Endothelial cell of umbilical vein (primary cell): ENCODE results near the gene SLC12A1. TPM values are rescaled to one million over a fixed set of nuclear protein-coding genes. Genes with fewer than 3 reads are reported as not detected.

Source experiments
- BruUV-seq: library from RNA; stranded (reverse); fragments of 400-500 nt; replicated peaks from 2 replicates; lab custom pipeline; 2021; lab: Mats Ljungman, UMichigan
- CTCF ChIA-PET: fragments of 300-600, 350-600 bp; sonication (Branson Sonifier 250); formaldehyde crosslinking; loops from one replicate; lab custom pipeline; 2021; ENCODE audit warnings: antibody characterized with exemption, inconsistent platforms; lab: Charles Lee
- POLR2A ChIA-PET: fragments of 300-600, 350-600 bp; sonication (Branson Sonifier 250); formaldehyde crosslinking; loops from one replicate; lab custom pipeline; 2021; ENCODE audit warnings: antibody characterized with exemption, inconsistent platforms; lab: Charles Lee
- DNase-seq: peaks from one replicate; pipeline ENCODE4 v3.0.0-alpha.2; 2011; ENCODE audit warnings: low read depth, low spot score
- FAIRE-seq: peaks from 2 replicates; lab custom pipeline; 2011; peaks lifted over from hg19 to GRCh38; lab: Jason Lieb, UNC
- H2AFZ ChIP-seq: 2 replicates; pipeline ENCODE4 v1.6.0; 2012; ENCODE audit warnings: low read depth, low read length, control low read depth, inconsistent platforms
- H3K27ac ChIP-seq: 2 replicates; pipeline ENCODE4 v1.5.1; 2011; ENCODE audit warnings: low read depth, mild to moderate bottlenecking, control low read depth, low read length, moderate library complexity; ENCODE audit not compliant: insufficient read depth
- H3K27me3 ChIP-seq, 2 experiments: 2 replicates each; pipeline versions ENCODE4 v1.6.0 to v1.6.1; 2011; ENCODE audit warnings: low read length in 2 of 2, mixed read lengths in 1 of 2; ENCODE audit not compliant: control insufficient read depth in 2 of 2, insufficient read depth in 2 of 2
- H3K36me3 ChIP-seq, 2 experiments: 2 replicates in 1 of 2; 3 replicates in 1 of 2; pipeline ENCODE4 v1.5.1; 2011; ENCODE audit warnings: low read length in 2 of 2, mild to moderate bottlenecking in 1 of 2, moderate library complexity in 1 of 2; ENCODE audit not compliant: control insufficient read depth in 2 of 2, insufficient read depth in 2 of 2; ENCODE audit errors: extremely low read depth in 1 of 2
- H3K4me1 ChIP-seq: 3 replicates; pipeline ENCODE4 v1.5.1; 2011; ENCODE audit warnings: mild to moderate bottlenecking, low read length; ENCODE audit not compliant: control insufficient read depth, insufficient read depth; ENCODE audit errors: extremely low read depth
- H3K4me2 ChIP-seq: 2 replicates; pipeline ENCODE4 v1.6.1; 2011; ENCODE audit warnings: low read length, control low read depth, mixed read lengths; ENCODE audit not compliant: insufficient read depth
- H3K4me3 ChIP-seq, 3 experiments: fragments of 200-600 bp in 1 of 3; sonication (generic), shearing (Covaris generic) in 1 of 3; replicated peaks in 1 of 3; 2 replicates each; pipeline ENCODE4 v1.5.1; 2011 to 2016; ENCODE audit warnings: control low read depth in 3 of 3, low read length in 3 of 3, mild to moderate bottlenecking in 2 of 3, inconsistent platforms in 1 of 3, low read depth in 1 of 3, moderate library complexity in 1 of 3; ENCODE audit not compliant: insufficient read depth in 1 of 3
- H3K79me2 ChIP-seq: 2 replicates; pipeline ENCODE4 v1.6.0; 2012; ENCODE audit warnings: low read length, inconsistent platforms; ENCODE audit not compliant: control insufficient read depth, insufficient read depth
- H3K9ac ChIP-seq: replicated peaks from 2 replicates; pipeline ENCODE3; 2011; ENCODE audit warnings: low read length, control low read depth; ENCODE audit not compliant: insufficient read depth; ENCODE audit errors: extremely low read depth
- H3K9me1 ChIP-seq: replicated peaks from 3 replicates; pipeline ENCODE4 v1.6.0; 2011; ENCODE audit warnings: mild to moderate bottlenecking, low read length; ENCODE audit not compliant: control insufficient read depth, insufficient read depth; ENCODE audit errors: extremely low read depth
- H3K9me3 ChIP-seq: replicated peaks from 2 replicates; pipeline ENCODE4 v1.5.1; 2012; ENCODE audit warnings: low read length, inconsistent platforms; ENCODE audit not compliant: control insufficient read depth, insufficient read depth
- H4K20me1 ChIP-seq: replicated peaks from 2 replicates; pipeline ENCODE3; 2011; ENCODE audit warnings: mild to moderate bottlenecking, low read length; ENCODE audit not compliant: control insufficient read depth, insufficient read depth; ENCODE audit errors: extremely low read depth
- CTCF ChIP-seq, 2 donors: IDR thresholded peaks; 1 replicate in 1 of 2; 2 replicates in 1 of 2; pipeline ENCODE4 v1.5.1; 2011; ENCODE audit warnings: low read length in 2 of 2, mild to moderate bottlenecking in 2 of 2, moderate library complexity in 2 of 2, control low read depth in 1 of 2, inconsistent platforms in 1 of 2, low read depth in 1 of 2; ENCODE audit not compliant: insufficient read depth in 1 of 2; ENCODE audit errors: extremely low read depth in 1 of 2
- EZH2 ChIP-seq: IDR thresholded peaks from 2 replicates; pipeline ENCODE4 v1.6.1; 2012; ENCODE audit warnings: borderline replicate concordance, low read depth, mild to moderate bottlenecking, moderate library complexity, low read length, inconsistent platforms; ENCODE audit not compliant: severe bottlenecking
- FOS ChIP-seq: IDR thresholded peaks from 2 replicates; pipeline ENCODE4 v1.6.1; 2011; ENCODE audit warnings: mild to moderate bottlenecking, low read length, moderate library complexity, borderline replicate concordance; ENCODE audit not compliant: insufficient read depth
- JUN ChIP-seq: IDR thresholded peaks from 2 replicates; pipeline ENCODE4 v1.6.1; 2011; ENCODE audit warnings: borderline replicate concordance, low read depth; ENCODE audit not compliant: insufficient read length, insufficient read depth
- MYC ChIP-seq: IDR thresholded peaks from one replicate; pipeline ENCODE4 v1.6.1; 2011; ENCODE audit warnings: mild to moderate bottlenecking, low read depth, low read length
- POLR2A ChIP-seq: IDR thresholded peaks from 2 replicates; pipeline ENCODE4 v1.6.1; 2012; ENCODE audit warnings: low read depth, mild to moderate bottlenecking, control low read depth, low read length
- POLR2AphosphoS5 ChIP-seq: IDR thresholded peaks from 2 replicates; pipeline ENCODE4 v1.6.1; 2012; ENCODE audit warnings: low read depth, mild to moderate bottlenecking, control low read depth, low read length, moderate library complexity; ENCODE audit not compliant: insufficient read depth
- dilution Hi-C: fragments of 300-500 bp; cut with MboI; formaldehyde crosslinking; loops from one replicate; pipeline ENCODE4 v1.15.0; 2019; ENCODE audit warnings: low sequenced_read_pairs; ENCODE audit not compliant: extremely low pct_ligation_motif_present
- intact Hi-C: fragments of 100-400 bp; cut with micrococcal nuclease; formaldehyde crosslinking; loops from one replicate; pipeline ENCODE4 v1.10.0; 2022
- polyA plus RNA-seq, 4 experiments: library from polyadenylated mRNA; depleted of rRNA in 3 of 4; stranded (reverse) in 3 of 4; unstranded in 1 of 4; fragments of >200 nt; gene quantifications; 2 replicates each; pipeline versions ENCODE4 v1.2.1 to v1.2.3, GENCODE V29; 2011 to 2012; ENCODE audit warnings: missing spikeins in 1 of 4
- total RNA-seq: library from RNA; stranded (reverse); gene quantifications from 2 replicates; pipeline ENCODE4 v1.2.3, GENCODE V29; 2021

The SLC12A1 gene
- total and polyA plus RNA-seq, 2 donors (not counting 3 experiments of a cell fraction or from before 2014, with no cell fraction given): not detected

GRCh38 chr15:48307586-48307985, 101.5 kb downstream of the SLC12A1 start:
- Histone ChIP-seq H3K9me1 (no peaks in the 10 kb centered on the region), H3K27ac (no peak overlapping the region), H3K36me3 (no peaks in the 10 kb centered on the region), H3K9me3 (no peaks in the 10 kb centered on the region), H3K27me3 (peaks cover 0 to 1% of the 10 kb centered on the region in 2 experiments), H3K9ac (no peak overlapping the region), H3K79me2 (no peaks in the 10 kb centered on the region), H2AFZ (no peak overlapping the region), H3K4me1 (no peaks in the 10 kb centered on the region), H4K20me1 (no peaks in the 10 kb centered on the region), H3K4me2 (no peak overlapping the region), H3K4me3 (no peak overlapping the region)
- FAIRE-seq (no peak), DNase-seq (no peak)
- dilution Hi-C loops: no loop called here
- POLR2A ChIA-PET: no interaction called here
- intact Hi-C loops: no loop called here
- TF ChIP-seq POLR2AphosphoS5 (no peak), EZH2 (no peak), POLR2A (no peak), MYC (no peak), FOS (no peak), CTCF (IDR thresholded peaks at IDR 0.05; ENCODE audit: extremely low read depth in 1 of 2, insufficient read depth in 1 of 2, low read depth in 1 of 2, low read length in 2 of 2) (no peak), JUN (no peak)
- CTCF ChIA-PET: no interaction called here
- BruUV-seq: no TSS peak
